ENCODE data around the gene MGAT4B.
"Not testable (repeated sequence)": the region's sequence is repeated elsewhere in the genome, so short reads cannot be mapped to it uniquely, and the experiment has no call there.

Gene MGAT4B

GRCh38 chr5:179795049-179795862 lies 11.4 kb downstream of the MGAT4B start:
- DNase-seq (ENCODE audit: low spot score), result peak; percentile 22

GRCh38 chr5:179794575-179794974 lies 12.1 kb downstream of the MGAT4B start:
- DNase-seq (ENCODE audit: low spot score), result no peak

GRCh38 chr5:179794171-179794570 lies 12.5 kb downstream of the MGAT4B start:
- no peak for DNase-seq (ENCODE audit: low spot score)

DNA sequence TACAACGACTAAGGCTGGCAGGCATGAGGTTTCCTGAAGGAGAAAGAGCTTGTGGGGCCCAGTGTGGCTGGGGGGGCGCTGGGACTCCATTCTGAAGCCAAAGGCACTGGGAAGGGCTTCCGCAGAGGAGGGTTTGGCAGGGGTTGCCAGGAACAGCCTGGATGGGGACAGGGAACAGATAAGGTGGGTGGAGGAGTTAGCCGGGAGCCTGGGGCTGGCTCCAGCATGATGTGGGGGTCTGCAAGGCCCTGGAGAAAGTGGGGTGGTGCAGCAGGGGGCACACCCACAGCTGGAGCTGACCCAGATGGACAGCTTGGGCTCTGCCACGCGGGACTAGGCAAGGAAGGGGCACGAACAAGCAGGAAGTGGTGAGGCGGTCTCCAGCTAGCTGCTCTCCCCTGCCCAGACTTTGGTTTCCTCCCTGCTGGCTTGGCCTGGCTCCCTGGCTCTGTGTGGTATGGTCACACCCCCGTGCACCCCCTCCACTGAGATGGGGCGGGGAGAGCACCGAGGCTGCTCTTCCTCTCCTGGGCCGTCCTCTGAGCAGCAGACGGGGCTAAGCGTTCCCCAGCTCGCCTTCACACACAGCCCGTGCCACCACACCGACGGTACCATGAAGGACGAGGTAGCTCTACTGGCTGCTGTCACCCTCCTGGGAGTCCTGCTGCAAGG lies 13.1 kb downstream of the MGAT4B start, which contains the start of gene LTC4S:
LTC4S (plus strand) TSS at position 519 of the 672 bp plus-strand sequence; CDS start at position 614, 95 bp downstream.
- peak; percentile 86 for DNase-seq (ENCODE audit: low spot score)

DNA sequence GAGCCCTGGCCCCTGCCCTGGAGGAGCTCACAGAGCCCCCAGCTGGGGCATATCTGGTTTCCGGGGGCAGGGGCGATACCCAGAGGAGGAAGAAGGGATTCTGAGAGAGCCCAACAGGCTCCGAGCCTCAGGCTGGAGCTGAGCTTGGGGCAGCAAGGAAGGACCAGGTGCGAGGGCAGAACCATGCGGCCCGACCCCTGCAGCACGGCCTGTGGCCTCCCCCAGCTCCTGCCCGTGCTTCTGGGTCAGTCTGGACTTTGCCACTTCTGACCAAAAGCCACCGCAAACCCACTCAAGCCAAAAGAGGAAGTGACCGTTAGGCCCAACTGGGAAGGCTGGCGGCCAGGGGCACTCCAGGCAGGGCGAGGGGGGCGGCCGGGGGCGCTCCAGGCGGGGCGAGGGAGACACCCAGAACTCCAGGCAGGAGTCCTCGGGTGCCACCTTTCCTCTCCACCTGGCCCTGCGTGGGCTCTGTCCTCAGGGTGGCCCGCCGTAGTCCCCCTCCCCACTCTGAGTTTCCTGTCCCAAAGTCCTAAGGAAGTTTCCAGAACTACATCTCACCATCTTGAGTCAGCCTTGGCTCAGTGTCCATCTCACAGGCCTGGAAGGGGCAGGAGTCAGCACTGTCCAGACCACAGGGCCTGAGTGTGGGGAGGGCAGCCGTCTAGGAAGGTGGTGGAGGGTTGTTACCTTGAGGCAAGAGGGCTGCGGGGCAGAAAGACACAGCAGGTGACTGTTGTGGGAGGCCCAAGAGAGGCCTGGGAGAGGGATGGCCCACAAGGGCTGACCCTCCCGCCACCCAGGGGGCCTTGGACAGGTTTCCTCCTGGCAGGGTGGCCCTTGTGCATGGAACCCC lies 13.8 kb downstream of the MGAT4B start:
- no peak for DNase-seq (ENCODE audit: low spot score)

DNA sequence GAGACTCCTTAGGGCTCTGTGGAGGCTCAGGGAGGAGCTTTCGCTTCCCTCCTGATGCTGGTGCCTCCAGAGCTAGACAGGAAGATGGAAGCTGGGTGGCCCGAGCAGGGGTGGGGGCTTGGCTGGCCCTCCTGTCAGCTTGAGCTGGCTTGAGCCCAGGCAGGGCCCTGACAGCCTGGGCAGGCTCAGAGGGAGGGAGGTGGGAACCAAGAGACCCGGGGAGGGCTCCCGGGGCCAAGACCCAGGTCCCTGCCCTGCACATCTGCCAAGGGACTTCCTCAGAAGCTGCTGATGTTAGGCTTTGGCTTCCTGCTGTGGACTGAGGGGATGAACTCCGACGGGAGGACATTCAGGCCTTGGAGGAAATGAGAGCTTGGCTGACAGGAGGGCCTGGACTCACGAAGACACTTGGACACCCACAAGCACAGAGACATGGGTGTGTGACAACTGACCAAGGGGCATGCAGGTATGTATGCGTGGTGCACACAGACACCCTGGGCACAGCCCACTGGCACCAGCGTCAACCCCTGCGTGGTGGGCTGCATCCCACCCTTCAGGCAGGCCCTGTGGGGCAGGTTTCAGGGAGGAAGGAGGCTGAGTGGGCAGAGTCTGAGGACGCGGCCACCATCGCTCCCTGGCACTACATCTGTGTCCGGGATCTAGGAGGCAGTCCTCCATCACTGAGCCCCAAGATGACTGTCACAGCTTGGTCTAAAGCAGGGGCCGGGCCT lies 14.6 kb downstream of the MGAT4B start:
- peak; percentile 55 for DNase-seq (ENCODE audit: low spot score)

DNA sequence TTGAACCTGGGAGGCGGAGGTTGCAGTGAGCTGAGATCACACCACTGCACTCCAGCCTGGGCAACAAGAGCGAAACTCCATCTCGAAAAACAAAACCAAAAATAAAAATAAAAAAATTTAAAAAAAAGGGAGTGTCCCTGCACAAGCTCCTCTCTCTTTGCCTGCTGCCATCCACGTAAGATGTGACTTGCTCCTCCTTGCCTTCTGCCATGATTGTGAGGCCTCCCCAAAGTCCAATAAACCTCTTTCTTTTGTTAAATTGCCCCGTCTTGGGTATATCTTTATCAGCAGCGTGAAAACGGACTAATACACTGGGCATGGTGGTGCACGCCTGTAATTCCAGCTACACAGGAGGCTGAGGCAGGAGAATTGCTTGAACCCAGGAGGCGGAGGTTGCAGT lies 17.4 kb downstream of the MGAT4B start:
- DNase-seq (ENCODE audit: low spot score), result not testable (repeated sequence)

- no peak for DNase-seq (ENCODE audit: low spot score)
Observed at GRCh38 chr5:179788193-179788854, 18.3 kb downstream of the MGAT4B start.

GRCh38 chr5:179786861-179787260 lies 19.8 kb downstream of the MGAT4B start:
- no peak for DNase-seq (ENCODE audit: low spot score)

- no peak for DNase-seq (ENCODE audit: low spot score)
Observed at GRCh38 chr5:179783128-179783527, 23.5 kb downstream of the MGAT4B start.

DNA sequence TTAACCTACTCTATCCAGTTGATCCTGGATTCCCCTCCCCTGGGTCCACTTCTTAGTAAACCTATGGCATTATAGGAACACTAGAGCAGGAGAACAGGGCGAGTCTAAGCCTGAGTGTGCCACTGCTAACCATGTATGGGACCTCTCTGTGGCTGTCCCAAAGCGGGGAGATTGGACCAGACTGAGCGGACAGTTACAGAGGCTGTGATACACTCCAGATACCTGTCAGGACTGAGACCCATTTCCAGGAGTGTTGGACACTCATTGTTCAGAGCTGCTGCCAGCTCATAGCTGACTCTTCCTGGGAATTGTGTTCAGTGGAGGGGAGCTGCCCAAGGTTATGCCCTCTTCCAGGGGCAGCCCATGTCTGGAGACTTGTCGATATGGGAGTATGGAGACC lies 24.8 kb downstream of the MGAT4B start:
- DNase-seq (ENCODE audit: low spot score), result no peak

DNA sequence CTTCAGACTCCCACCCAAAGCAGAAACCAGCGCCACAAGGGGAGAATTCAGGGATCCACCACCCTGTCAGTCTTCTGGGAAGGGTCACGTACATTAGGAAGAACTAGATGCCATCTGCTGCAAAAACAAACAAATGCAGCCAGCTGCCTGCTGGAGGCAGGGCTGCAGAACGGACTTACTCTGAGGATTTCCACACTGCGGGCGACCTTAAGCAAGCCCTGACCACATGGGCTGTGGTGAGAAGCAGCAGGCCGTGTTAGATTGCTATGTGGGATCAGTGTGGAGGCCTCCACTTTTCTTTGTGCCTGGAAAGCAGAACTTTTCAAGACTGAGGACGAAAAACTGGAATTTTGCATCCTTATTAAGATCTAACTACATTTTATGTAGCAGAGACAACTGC lies 26.3 kb downstream of the MGAT4B start:
- no peak for DNase-seq (ENCODE audit: low spot score)

DNA sequence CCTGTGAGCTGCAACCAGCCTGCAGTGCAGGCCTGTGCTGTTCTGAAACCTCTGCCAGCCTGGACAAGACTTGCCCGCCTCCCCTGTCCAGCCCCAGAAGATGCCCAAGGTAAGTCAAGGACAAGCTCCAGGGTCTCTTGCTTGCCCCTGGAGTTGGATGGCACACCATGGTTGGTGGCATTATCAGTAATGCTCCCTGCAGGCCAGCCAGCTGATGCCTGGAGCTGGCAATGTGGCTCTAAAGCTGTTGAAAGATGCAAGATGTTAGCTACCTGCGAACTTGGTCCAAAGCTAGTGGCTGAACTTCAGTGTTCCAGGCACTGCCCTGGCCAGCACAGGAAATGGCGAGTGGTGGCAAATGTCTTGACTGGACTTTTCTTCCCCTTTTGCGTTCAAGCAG lies 26.8 kb downstream of the MGAT4B start:
- DNase-seq (ENCODE audit: low spot score), result no peak

DNA sequence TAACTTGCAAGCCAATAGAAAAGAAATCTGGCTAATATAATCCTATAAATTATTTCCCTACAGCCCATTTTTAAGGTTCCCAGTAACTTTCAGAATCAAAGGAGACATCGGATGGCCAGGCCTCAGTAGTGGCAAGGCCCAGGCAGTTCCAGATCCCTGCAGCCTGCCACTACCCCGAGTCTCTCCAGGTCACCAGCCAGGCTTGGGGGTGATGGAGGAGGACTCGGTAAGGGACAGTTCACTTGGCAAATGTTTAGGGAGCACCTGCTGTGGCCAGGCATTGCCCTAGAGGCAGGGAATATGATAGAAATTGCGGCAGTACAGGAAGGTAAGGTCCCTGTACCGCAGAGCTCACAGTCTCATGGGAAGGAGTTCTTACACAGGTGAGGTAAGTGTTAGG lies 28.1 kb downstream of the MGAT4B start:
- DNase-seq (ENCODE audit: low spot score), result no peak

GRCh38 chr5:179777909-179778308 lies 28.8 kb downstream of the MGAT4B start:
- DNase-seq (ENCODE audit: low spot score), result no peak

- no peak for DNase-seq (ENCODE audit: low spot score)
Observed at GRCh38 chr5:179777456-179777855, 29.2 kb downstream of the MGAT4B start.

DNA sequence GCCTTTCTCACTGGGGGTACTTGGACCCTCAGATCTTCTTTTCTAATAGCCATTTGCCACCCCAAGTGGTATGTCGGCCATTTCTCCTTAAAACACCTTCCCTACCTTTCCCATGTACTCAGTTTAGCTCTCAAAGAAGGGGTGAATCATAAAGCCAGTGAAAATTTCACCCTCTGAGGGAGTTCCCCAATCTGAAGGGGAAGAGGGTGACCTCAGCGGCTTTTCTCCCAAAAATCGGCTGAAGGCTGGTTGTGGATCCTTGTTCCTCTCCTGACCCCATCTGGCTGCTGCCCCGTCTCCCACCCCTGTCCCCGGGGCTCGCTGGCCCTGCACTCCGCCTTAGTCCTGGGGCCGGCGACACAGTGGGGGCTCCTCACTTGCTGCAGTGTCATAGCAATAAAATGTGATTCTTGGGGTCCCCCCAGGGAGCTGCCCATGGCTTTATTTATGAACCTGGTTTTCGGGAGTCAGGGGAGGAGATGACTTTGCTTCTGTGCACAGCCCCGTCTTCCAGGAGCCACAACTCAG lies 30.2 kb downstream of the MGAT4B start:
- no peak for DNase-seq (ENCODE audit: low spot score)

DNA sequence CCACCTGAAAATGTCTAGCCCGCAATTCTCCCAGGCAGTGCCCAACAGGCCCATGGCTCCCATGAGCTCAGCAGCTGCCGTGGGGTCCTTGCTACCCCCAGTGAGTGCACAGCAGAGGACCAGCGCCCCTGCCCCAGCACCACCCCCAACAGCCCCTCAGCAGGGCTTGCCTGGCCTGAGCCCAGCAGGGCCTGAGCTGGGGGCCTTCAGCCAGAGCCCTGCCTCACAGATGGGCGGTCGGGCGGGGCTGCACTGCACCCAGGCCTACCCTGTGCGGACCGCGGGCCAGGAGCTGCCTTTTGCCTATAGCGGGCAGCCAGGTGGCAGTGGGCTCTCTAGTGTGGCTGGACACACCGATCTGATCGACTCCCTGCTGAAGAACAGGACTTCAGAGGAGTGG lies 32.2 kb downstream of the MGAT4B start:
- DNase-seq (ENCODE audit: low spot score), result no peak

DNA sequence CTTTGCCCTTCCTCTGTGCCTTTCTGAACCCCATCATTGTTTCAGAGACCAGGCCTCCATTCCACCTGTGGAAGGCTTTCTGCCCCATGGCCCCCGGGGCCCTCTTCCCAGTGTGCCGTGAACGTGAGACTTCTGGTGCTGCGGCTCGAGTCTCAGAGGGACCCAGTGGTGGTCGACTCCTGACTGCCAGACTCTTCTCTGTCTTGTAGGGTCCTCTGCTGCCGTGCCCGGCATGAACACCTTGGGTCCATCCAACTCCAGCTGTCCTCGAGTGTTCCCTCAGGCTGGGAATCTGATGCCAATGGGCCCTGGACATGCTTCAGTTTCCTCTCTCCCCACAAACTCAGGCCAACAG lies 33.0 kb downstream of the MGAT4B start:
- DNase-seq (ENCODE audit: low spot score), result no peak

DNA sequence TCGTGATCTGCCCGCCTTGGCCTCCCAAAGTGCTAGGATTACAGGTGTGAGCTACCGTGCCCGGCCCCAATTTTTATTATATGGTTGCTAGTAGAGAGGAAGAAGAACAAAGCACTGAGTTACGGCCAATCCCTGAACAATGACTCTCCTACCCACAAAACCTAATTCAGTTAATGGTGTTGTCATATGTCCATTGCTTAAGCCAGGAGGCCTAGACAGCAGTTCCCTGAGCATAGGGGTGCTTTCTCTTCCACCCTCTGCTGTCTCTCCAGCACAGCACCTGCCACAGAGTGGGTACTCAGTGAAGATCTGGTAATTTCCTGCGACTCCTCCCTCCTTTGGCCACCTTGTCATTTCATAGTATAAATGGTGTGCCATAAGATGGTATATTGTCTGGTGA lies 34.3 kb downstream of the MGAT4B start:
- DNase-seq (ENCODE audit: low spot score), result no peak

DNA sequence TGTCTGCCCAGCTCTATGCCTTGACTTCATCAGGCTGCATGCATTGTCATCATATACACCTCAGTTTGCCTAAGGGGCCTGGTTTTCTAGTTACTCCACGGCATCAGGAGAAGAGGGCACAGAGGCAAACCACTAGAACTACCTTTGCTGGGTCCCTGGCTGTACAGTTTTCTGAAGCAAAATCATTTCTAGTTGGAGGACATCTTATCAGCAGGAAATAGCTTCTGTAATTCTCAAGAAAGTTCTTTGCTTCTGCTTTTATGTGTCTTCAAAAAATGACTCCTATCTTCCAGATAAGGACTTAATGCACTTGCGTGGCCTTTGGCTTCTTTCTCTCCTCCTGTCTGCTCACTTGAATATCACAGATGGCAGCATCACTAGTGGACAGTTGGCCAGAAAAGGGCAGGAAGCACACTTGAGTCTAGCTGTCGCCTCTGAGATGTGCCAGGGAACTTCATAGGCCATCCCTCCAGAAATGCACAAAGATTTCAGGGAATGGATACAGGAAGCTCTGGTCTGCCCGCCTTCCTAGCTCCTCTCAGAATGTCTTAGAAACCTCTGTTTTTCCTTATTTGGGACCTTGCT lies 35.3 kb downstream of the MGAT4B start:
- no peak for DNase-seq (ENCODE audit: low spot score)

All from Ammon's horn (tissue), 1 donor.